GM19351 (cell line): ENCODE results near the gene NELFCD.
A peak's percentile ranks its signal among the peaks of the same experiment; 100 is the strongest.
"Not testable (repeated sequence)": the region's sequence is repeated elsewhere in the genome, so short reads cannot be mapped to it uniquely, and the experiment has no call there.

Source experiments
- ATAC-seq: cut with Tn5 transposase; IDR thresholded peaks from one replicate; pipeline ENCODE4 v1.9.1; 2021; ENCODE audit warnings: mild to moderate bottlenecking, moderate library complexity; ENCODE audit not compliant: unreplicated experiment

NELFCD gene, protein sequence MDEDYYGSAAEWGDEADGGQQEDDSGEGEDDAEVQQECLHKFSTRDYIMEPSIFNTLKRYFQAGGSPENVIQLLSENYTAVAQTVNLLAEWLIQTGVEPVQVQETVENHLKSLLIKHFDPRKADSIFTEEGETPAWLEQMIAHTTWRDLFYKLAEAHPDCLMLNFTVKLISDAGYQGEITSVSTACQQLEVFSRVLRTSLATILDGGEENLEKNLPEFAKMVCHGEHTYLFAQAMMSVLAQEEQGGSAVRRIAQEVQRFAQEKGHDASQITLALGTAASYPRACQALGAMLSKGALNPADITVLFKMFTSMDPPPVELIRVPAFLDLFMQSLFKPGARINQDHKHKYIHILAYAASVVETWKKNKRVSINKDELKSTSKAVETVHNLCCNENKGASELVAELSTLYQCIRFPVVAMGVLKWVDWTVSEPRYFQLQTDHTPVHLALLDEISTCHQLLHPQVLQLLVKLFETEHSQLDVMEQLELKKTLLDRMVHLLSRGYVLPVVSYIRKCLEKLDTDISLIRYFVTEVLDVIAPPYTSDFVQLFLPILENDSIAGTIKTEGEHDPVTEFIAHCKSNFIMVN

DNA sequence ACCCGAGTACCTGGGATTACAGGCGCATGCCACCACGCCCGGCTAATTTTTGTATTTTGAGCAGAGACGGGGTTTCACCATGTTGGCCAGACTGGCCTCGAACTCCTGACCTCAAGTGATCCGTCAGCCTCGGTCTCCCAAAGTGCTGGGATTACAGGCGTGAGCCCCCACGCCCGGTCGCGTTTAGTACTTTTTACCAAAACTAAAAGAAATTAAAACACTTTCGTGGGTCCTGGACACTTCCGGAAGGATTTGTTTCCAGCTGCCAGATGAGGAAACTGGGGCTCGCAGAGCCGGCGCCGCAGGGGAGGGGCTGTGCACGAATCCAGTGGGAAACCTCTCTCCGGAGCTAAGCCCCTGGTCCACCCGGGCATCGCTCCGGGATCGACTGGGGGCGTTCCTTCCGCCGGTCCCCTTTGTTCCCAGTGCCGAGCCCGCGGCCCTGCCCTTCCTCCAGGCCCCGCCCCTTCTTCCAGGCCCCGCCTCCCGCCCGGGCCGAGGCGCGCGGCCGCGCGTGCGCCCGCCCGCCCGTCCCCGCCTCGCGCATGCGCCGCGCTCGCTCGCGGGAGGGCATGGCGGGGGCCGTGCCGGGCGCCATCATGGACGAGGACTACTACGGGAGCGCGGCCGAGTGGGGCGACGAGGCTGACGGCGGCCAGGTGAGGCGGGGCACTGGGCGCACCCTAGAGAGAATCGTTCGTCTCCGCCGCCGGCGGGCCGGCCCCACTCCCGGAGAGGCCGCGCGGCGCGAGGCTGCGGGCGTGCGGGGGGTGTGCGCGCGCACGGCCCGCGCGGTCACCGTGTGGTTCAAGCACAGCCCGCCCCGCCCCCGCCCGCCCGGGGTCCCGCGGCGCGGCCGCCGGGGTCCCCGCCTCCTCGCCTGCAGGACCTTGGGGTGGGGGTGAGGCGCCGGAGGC lies at the start of gene NELFCD:
Gene NELFCD, plus strand, starts transcription at position 546 of the 917 bp plus-strand sequence. Its CDS starts 54 bp downstream, at position 600.
- ATAC-seq, result peak; percentile 71

DNA sequence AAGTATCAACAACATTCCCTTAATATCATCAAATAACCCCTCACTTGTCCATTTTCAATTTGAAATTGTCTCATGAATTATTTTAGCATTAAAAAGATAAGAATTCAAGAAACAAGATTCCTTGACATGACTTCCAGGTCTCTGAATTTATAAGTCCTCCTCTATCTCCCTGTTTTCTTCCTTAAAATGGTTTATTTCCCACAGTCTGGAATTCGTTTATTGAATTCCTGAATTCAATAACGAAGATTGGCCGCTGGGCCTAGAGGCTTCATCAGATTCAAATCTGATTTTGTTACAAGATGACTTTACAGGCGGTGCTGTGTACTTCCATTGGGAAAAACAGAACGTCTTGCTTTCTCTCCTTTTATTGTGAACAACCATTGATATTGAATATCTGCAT lies 48.9 kb upstream of the NELFCD start:
- no peak for ATAC-seq

DNA sequence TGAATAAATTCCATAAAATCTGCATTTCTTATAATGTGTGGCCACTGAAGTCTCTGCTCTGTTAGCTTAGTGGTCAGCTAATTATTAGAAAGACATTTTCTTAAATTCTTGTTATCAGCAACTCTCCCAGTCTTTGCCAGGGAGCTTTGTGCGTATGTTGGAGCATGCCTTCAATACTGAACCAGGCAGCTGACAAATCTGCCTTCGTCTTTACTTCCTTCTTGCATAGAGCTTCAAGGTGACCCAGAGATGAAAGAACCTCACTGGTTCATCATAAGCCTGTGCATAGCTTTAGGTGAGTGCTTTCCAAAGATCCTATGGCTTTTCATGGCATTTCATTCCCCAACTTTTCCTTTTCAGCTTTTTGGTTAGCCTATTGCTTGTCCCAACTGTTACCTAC lies 43.0 kb upstream of the NELFCD start:
- no peak for ATAC-seq

DNA sequence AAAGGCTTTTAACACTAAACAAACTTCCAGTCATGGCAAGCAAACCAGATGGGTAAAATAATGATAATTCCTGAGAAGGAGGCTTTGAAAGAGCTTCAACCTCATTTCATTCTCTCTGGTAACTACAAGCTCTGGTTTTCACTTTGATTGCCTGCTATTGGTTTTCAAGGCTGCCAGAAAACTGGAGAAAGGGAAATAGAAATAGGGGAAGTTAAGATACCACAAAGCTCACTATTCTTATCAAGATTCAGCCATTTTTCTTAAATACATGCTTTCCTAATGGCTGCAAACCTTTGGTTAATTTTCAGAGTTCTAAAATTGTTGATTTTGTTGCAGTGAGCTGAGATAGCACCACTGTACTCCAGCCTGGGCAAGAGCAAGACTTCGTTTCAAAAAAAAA lies 42.5 kb upstream of the NELFCD start:
- ATAC-seq, result no peak

DNA sequence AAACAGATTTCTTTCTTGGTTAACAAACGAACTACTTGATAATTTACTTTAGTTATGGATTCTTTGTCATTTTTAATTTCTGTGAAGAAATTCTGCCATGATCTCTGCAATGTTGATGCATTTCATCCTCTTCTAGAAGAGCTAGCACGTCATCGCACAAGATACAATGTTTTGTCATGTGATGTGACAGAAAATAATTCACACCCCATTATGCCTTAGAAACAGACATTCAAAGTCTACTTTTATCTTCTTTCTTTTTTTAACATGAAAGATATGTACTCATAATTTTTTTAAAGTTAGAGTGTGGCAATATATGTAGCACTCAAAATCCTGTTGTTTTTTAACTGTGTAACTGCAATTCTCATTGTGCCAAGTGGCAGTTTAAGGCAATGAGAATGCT lies 39.6 kb upstream of the NELFCD start:
- no peak for ATAC-seq

DNA sequence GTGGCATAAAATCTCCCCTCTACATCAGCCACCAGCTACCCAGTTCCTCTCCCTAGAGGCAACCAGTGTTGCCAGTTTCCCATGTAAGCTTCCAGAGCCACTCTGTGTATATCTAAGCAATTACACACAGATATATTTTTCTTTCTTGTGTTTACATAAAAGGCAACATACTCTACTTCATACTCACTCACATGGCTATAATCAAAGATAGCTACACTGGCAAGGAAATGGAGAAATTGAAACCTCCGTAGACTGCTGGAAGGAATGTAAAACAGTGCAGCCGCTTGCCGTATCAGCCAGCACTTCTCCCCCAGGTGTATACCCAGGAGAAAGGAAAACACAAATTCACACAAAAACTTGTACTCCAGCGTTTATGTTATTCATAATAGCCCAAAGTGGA lies 38.5 kb upstream of the NELFCD start:
- ATAC-seq, result no peak

DNA sequence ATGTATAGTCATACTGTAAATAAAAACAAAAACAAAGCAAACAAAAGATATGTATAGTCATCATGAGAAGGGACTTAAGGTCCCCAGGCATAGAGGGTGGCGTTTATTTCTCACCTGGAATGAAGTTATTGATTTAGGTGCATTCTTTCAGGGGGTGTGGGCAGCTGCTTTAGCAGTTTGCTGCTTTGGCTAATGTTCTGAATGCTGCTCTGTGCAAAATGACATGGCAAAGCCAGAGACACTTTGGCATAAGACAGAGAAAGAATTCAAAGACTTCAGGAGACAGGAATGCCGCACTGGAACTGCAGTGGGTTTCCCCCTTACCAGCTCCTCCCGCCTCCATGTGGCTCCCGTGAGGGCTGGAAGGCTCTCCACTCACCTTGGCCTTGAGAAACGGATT lies 36.4 kb upstream of the NELFCD start:
- no peak for ATAC-seq

DNA sequence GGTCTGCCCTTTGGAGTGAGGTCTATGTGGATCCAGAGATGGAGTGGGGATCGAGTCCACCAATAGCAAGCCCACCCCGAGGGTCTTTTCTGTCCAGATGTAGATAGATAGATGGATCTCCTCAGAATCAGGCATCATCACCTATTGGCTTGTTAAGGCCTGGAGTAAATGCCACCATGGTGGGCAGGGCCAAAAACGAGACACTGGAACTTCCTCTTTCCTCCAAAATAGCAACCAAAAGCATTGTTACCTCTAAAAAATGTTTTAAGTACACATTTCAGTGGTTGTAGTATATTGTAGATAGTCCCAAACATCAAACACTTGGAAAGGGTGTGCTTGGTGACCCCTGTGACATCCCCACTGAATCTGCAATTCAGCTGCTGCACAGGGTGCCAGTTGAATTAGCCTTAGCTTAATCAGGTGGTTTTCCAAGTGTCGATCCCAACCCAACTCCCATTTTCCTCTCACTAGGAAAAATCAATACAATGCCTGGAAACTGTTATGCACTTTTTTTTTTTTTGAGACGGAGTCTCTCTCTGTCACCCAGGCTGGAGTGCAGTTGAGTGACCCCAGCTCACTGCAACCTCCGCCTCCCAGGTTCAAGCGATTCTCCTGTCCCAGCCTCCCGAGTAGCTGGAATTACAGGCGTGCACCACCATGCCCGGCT lies 35.0 kb upstream of the NELFCD start:
- ATAC-seq, result no peak

DNA sequence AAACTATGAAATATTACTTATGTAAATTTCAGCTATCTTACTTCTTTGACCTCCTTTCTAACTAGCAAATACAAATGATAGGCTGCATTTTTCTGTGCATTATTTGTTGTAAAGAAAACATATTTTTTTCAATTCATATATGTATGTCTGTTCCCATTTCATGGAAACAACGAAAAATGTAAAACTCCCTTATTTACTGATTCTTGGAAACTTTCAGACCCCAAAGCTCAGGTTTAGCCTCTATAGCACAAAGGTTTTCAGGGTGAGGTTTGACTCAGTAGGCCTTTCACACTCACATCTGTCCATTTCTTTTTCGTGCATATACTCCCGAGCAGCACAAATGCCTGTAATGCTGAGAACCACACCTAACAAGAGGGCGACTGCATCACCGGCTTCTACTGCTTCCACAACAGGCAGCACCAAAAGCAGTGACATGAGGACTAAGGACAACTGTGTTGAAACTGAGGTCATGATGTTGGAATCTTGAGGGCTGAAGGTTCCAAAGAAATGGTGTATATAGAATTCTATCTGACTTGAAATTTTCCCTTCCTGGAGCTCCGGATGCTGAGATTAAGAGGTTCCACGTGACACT lies 33.2 kb upstream of the NELFCD start:
- not testable (repeated sequence) for ATAC-seq

DNA sequence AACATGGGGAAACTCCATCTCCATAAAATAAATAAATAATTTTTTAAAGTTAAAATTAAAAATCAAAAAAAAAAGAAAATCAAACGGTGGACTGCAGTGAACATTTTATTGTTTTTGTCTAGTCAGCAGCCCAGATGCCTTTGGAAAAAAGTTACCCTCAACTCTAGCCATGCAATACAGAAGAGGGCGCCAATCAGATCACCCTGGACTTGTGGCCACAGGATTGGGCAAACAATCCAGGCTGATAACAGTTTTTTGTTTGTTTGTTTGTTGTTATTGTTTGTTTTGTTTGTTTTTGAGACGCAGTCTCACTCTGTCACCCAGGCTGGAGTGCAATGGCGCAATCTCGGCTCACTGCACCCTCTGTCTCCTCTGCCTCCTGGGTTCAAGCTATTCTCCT lies 30.5 kb upstream of the NELFCD start:
- no peak for ATAC-seq

DNA sequence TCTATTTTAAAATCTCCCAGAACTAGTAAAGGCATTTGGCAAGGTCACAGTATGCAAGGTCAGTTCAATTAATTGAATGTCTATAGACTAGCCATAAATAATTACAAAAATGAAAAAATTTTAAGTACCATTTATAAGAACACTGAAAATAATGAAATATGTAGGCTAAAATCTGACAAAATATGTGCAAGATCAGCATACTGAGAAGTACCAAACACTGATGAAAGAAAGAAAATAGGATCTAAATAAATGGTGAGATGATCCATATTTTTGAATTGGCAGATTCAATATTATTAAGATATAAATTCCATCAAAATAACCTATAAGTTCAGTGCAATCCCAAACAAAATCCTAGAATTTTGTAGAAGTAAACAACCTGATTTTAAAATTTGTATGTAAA lies 28.0 kb upstream of the NELFCD start:
- no peak for ATAC-seq

DNA sequence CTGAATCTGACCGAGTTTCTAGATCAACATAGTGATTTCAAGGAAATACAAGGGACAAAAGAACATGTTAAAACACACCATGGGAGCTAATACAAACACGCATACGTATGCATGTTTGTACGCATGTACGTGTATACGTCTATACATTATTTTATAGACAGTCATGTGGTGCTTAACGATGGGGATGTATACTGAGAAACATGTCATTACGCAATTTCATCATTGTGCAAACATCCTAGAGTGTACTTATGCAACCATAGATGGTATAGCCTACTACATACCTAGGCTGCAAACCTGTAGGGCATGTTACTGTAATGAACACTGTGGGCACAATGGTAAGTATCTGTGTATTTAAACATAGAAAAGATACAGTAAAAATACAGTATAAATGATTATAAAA lies 25.0 kb upstream of the NELFCD start:
- no peak for ATAC-seq

DNA sequence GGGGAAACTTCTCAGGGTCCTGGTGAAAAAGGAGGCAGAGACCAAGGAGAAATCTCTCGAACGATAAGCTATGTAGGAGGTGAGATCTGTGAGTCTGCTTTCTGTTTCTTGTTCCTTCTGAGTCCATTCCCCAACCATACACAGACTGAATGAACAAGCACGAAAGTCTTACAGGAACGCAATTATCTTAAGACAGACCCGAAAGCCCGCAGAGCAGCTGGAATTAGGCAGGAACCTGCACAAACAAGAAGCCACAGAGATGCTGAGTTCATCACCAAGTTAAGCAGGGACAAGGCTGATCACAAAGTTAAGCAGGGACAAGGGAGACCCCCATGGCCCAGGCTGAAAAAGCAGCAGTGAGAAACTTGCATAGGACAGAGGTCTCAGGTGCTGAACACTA lies 21.4 kb upstream of the NELFCD start:
- no peak for ATAC-seq

DNA sequence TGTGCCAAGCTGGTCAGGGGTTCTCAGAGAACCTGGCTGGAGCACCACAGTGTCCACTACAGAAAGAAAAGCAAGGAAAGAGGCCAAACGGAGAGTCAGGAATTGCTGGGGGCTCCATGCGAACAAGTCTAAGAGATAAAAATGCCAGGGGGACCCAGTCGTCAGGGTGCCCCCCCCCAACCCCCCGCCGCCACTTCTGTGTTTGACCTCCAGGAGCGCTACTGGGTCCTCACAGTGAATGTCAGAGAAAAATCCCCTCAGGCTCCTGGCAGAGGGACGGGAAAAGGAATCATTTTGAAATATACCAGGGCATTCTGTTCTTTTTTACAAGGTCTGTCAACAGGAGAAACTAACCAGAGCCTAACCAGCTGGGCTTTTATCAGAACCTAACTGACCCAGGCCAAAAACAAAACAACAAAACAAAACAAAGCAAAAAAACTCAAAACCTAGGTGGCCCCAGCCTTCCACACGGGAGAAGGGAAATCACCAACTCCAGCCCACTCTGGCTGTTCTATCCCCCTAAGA lies 17.9 kb upstream of the NELFCD start:
- no peak for ATAC-seq

DNA sequence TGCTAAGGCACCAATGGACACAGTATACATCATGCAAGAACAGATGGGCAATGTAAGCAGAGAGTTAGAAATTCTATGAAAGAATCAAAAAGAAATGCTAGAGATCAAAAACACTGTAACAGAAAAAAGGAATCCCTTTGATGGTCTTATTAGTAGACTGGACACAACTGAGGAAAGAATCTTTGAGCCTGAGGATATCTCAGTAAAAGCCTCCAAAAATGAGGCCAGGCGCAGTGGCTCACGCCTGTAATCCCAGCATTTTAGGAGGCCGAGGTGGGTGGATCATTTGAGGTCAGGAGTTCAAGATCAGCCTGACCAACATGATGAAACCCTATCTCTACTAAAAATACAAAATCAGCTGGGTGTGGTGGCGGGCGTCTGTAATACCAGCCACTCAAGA lies 17.1 kb upstream of the NELFCD start:
- ATAC-seq, result not testable (repeated sequence)

DNA sequence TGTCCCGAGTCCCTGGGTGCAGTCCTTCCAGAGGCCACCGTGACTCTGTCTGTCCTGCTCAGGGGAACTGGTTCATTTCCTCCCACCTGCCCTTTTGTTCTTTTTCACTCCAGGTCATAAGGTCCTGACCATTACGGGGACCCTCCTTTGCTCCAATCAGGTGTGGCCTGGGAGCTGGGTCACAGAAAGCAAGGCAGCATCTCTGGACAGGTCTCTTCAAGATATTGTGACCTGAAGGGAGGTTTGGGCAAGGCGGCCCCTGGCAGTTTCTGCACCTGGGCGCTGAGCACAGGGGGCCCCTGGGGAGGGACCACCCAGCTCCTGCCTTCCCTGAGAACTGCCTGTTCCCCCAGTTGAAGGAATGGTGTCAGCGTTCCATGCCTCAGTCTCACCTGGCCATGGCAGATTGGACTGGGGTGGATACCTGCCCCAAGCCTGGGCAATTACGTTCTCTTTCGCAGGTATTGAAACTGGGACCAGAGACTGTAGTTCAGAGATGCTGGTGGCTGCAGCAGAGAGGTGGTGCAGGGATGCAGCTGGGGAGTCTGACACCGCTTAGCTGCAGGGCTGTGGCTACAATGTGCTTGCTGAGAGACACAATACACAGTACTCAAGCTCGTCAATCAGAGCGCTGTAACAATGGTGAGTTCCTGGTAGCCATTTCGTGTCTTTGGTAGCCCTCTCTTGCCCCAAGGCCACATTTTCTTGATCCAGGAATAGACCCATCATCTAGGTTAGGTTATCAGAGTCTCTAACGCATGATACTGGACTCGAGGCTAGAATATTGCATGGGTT lies 15.6 kb upstream of the NELFCD start:
- ATAC-seq, result no peak

DNA sequence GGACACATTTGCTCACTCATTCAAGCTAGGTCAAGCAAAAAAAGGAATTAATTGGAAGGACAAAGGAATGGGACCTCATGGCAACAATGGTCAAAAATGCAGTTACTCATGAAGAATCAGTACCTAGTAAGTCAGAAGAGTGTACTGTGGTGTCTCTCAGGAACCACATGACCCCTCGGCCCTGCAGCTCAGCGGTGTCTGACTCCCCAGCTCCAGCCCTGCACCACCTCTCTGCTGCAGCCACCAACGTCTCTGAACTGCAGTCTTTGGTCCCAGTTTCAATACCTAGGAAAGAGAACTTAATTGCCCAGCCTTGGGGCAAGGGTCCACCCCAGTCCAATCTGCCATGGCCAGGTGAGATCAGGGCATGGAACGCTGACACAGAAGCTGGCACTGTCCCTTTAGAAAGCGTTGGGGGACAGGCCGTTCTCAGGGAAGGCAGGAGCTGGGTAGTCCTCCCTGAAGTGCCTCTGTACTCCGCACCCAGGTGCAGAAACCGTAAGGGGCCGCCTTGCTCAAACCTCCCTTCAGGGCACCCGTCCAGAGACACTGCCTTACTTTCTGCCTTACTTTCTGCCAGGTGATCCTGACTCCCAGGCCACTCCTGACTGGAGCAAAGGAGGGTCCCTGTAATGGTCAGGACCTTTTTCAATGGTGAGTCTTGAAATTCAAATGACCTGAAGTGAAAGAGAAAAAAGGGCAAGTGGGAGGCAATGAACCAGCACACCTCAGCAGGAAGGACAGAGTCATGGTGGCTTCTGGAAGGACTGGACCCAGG lies 13.2 kb upstream of the NELFCD start:
- ATAC-seq, result no peak

DNA sequence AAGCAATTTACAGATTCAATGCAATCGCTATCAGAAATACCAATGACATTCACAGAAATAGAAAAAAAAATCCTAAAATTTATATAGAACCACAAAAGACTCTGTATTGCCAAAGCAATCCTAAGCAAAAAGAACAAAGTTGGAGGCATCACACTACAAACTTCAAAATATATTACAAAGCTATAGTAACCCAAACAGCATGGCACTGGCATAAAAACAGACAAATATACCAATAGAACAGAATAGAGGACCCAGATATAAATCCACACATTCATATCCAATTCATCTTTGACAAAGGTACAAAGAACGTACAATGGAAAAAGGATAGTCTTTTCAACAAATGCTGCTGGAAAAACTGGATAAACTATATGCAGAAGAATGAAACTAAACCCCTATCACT lies 11.6 kb upstream of the NELFCD start:
- no peak for ATAC-seq

DNA sequence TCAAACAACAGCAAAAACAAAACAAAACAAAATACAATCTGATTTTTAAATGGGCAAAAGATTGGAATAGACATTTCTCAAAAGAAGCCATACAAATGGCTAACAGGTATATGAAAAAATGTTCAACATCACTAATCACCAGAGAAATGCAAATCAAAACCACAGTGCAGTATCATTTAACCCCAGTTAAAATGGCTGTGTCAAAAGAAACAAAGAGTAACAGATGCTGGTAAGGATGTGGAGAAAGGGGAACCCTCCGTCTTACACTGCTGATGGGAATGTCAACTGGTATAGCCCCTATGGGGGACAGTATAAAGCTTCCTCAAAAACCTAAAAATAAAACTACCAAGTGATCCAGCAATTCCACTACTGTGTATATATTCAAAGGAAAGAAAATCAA lies 10.9 kb upstream of the NELFCD start:
- no peak for ATAC-seq
